ENCODE data around the gene BOLA1.

BOLA1 gene

DNA sequence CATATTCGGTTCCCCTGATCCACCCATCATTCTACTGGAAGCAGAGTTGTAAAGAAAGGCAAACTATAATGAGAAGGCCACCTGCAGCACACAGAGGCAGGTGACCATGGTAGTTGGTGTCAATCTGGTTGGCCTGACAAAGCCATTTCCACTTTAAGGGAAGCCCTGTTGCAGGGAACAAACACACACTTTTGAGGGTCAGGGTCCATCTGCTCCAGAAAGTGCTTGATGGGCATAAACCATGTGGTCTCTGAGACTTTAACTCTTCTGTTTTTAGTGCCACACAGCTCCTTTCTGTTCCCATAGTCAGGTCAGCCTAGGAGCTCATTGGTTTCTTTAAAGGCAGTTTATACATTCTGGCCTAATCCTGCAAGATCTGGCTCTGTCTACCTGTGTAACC is 17.5 kb upstream of the BOLA1 start:
- TF ChIP-seq ZEB2 (tag by site-specific recombination; IDR thresholded peaks at IDR 0.05) (no peak), ZNF747 (tag by site-specific recombination; IDR thresholded peaks at IDR 0.05) (no peak), IKZF3 (tag by site-specific recombination; IDR thresholded peaks at IDR 0.05) (no peak), HOXA7 (CRISPR knock-in tag; IDR thresholded peaks at IDR 0.05; ENCODE audit: borderline replicate concordance) (no peak), ZNF544 (tag by site-specific recombination; IDR thresholded peaks at IDR 0.05) (no peak), ZNF121 (tag by site-specific recombination; IDR thresholded peaks at IDR 0.05) (no peak), ZNF510 (tag by site-specific recombination; IDR thresholded peaks at IDR 0.05; ENCODE audit: insufficient replicate concordance) (no peak), SP3 (tag by site-specific recombination; IDR thresholded peaks at IDR 0.05) (no peak), REST (tag by site-specific recombination; IDR thresholded peaks at IDR 0.05) (no peak), TRIM28 (IDR thresholded peaks at IDR 0.05; ENCODE audit: borderline replicate concordance, low read length) (no peak), ZNF521 (tag by site-specific recombination; IDR thresholded peaks at IDR 0.05) (no peak), ZBTB6 (tag by site-specific recombination; IDR thresholded peaks at IDR 0.05) (no peak), YY2 (tag by site-specific recombination; IDR thresholded peaks at IDR 0.05) (no peak), ZFP41 (tag by site-specific recombination; IDR thresholded peaks at IDR 0.05; ENCODE audit: borderline replicate concordance) (no peak)
- TF ChIP-seq, protein P1, sequence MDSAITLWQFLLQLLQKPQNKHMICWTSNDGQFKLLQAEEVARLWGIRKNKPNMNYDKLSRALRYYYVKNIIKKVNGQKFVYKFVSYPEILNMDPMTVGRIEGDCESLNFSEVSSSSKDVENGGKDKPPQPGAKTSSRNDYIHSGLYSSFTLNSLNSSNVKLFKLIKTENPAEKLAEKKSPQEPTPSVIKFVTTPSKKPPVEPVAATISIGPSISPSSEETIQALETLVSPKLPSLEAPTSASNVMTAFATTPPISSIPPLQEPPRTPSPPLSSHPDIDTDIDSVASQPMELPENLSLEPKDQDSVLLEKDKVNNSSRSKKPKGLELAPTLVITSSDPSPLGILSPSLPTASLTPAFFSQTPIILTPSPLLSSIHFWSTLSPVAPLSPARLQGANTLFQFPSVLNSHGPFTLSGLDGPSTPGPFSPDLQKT (IDR thresholded peaks at IDR 0.05; ENCODE audit: borderline replicate concordance, low read depth, low read length): no peak
- Histone ChIP-seq H3K36me3 (ENCODE audit: control insufficient read depth in 2 of 2, insufficient read depth in 1 of 2, low read length in 2 of 2) (no peaks in the 10 kb centered on the region), H3K4me1 (ENCODE audit: control insufficient read depth, insufficient read depth, low read length) (0 out of 2 replicates have a peak, but pooled peaks cover 2% of the 10 kb centered on the region), H3K4me3 (ENCODE audit: low read depth, low read length) (no peak overlapping the region), H3K9me3 (ENCODE audit: control insufficient read depth, insufficient read depth, low read depth, low read length) (no peaks in the 10 kb centered on the region), H3K27ac (ENCODE audit: extremely low read depth, low read depth, low read length) (no peak overlapping the region)
- ChIA-PET CTCF (no interaction called here), POLR2A (no interaction called here)

DNA sequence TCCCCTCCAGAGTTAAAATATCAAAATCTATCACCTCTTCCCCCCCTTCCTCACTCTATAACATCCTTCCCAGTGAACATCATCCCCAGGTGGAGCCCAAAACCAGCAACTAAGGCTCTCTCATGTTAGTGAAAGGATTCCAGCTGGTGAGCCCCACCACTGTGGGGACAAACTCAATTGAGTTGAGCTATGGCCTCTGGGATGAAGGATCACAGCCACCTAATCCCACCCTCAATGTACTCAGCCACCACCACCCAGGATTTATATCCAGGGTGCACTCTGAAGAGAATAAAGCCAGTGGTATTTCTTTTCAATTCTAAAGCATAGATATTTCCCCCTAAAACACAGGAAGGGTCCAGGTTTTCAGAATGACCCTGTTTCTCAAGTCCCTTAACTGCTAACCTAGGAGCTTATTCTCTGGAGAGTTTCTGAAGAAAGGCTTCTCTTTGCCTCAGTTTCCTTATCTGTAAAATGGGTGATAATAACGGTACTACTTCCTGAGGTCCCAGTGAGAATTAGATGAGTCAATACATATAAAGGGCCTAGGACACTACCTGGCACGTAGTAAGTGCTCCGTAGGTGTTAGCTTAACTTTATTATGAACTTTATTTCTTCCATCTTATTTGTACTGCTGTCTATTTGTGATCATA is 15.6 kb upstream of the BOLA1 start:
- ChIA-PET CTCF (interaction anchor here (1.1 kb wide), 1 partner anchor 303 kb away, joined by 4 read pairs; no protein-coding TSS in a partner anchor), POLR2A (interaction anchor here (1.1 kb wide), 1 partner anchor 103 kb away, joined by 3 read pairs; no protein-coding TSS in a partner anchor)
- Histone ChIP-seq H3K9me3 (ENCODE audit: control insufficient read depth, insufficient read depth, low read depth, low read length) (no peaks in the 10 kb centered on the region), H3K4me1 (ENCODE audit: control insufficient read depth, insufficient read depth, low read length) (0 out of 2 replicates have a peak, but pooled peaks cover 2% of the 10 kb centered on the region), H3K4me3 (ENCODE audit: low read depth, low read length) (no peak overlapping the region), H3K27ac (ENCODE audit: extremely low read depth, low read depth, low read length) (no peak overlapping the region), H3K36me3 (ENCODE audit: control insufficient read depth in 2 of 2, insufficient read depth in 1 of 2, low read length in 2 of 2) (no peaks in the 10 kb centered on the region)
- TF ChIP-seq BCL6B (tag by site-specific recombination; IDR thresholded peaks at IDR 0.05) (no peak), ZNF514 (tag by site-specific recombination; IDR thresholded peaks at IDR 0.05) (no peak)
- TF ChIP-seq, protein P2, sequence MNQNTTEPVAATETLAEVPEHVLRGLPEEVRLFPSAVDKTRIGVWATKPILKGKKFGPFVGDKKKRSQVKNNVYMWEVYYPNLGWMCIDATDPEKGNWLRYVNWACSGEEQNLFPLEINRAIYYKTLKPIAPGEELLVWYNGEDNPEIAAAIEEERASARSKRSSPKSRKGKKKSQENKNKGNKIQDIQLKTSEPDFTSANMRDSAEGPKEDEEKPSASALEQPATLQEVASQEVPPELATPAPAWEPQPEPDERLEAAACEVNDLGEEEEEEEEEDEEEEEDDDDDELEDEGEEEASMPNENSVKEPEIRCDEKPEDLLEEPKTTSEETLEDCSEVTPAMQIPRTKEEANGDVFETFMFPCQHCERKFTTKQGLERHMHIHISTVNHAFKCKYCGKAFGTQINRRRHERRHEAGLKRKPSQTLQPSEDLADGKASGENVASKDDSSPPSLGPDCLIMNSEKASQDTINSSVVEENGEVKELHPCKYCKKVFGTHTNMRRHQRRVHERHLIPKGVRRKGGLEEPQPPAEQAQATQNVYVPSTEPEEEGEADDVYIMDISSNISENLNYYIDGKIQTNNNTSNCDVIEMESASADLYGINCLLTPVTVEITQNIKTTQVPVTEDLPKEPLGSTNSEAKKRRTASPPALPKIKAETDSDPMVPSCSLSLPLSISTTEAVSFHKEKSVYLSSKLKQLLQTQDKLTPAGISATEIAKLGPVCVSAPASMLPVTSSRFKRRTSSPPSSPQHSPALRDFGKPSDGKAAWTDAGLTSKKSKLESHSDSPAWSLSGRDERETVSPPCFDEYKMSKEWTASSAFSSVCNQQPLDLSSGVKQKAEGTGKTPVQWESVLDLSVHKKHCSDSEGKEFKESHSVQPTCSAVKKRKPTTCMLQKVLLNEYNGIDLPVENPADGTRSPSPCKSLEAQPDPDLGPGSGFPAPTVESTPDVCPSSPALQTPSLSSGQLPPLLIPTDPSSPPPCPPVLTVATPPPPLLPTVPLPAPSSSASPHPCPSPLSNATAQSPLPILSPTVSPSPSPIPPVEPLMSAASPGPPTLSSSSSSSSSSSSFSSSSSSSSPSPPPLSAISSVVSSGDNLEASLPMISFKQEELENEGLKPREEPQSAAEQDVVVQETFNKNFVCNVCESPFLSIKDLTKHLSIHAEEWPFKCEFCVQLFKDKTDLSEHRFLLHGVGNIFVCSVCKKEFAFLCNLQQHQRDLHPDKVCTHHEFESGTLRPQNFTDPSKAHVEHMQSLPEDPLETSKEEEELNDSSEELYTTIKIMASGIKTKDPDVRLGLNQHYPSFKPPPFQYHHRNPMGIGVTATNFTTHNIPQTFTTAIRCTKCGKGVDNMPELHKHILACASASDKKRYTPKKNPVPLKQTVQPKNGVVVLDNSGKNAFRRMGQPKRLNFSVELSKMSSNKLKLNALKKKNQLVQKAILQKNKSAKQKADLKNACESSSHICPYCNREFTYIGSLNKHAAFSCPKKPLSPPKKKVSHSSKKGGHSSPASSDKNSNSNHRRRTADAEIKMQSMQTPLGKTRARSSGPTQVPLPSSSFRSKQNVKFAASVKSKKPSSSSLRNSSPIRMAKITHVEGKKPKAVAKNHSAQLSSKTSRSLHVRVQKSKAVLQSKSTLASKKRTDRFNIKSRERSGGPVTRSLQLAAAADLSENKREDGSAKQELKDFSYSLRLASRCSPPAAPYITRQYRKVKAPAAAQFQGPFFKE (tag by site-specific recombination; IDR thresholded peaks at IDR 0.05; ENCODE audit: borderline replicate concordance): no peak
- TF ChIP-seq, protein P3, sequence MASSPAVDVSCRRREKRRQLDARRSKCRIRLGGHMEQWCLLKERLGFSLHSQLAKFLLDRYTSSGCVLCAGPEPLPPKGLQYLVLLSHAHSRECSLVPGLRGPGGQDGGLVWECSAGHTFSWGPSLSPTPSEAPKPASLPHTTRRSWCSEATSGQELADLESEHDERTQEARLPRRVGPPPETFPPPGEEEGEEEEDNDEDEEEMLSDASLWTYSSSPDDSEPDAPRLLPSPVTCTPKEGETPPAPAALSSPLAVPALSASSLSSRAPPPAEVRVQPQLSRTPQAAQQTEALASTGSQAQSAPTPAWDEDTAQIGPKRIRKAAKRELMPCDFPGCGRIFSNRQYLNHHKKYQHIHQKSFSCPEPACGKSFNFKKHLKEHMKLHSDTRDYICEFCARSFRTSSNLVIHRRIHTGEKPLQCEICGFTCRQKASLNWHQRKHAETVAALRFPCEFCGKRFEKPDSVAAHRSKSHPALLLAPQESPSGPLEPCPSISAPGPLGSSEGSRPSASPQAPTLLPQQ (tag by site-specific recombination; IDR thresholded peaks at IDR 0.05): no peak

All from HEK293 (cell line).